IPS-NIHi11 (cell line): ENCODE measurements around the gene POLDIP2.
"Not testable (repeated sequence)": the region's sequence is repeated elsewhere in the genome, so short reads cannot be mapped to it uniquely, and the experiment has no call there.

Experiments used
- DNase-seq: peaks from one replicate; pipeline ENCODE4 v3.0.0; 2012; ENCODE audit warnings: mixed read lengths, low spot score

POLDIP2 gene

GRCh38 chr17:28364665-28365363 is 7.5 kb upstream of the POLDIP2 start, which contains the start of gene SEBOX:
Gene SEBOX (minus strand): TSS chr17:28365199. CDS start chr17:28365151, 48 bp downstream.
- no peak for DNase-seq

DNA sequence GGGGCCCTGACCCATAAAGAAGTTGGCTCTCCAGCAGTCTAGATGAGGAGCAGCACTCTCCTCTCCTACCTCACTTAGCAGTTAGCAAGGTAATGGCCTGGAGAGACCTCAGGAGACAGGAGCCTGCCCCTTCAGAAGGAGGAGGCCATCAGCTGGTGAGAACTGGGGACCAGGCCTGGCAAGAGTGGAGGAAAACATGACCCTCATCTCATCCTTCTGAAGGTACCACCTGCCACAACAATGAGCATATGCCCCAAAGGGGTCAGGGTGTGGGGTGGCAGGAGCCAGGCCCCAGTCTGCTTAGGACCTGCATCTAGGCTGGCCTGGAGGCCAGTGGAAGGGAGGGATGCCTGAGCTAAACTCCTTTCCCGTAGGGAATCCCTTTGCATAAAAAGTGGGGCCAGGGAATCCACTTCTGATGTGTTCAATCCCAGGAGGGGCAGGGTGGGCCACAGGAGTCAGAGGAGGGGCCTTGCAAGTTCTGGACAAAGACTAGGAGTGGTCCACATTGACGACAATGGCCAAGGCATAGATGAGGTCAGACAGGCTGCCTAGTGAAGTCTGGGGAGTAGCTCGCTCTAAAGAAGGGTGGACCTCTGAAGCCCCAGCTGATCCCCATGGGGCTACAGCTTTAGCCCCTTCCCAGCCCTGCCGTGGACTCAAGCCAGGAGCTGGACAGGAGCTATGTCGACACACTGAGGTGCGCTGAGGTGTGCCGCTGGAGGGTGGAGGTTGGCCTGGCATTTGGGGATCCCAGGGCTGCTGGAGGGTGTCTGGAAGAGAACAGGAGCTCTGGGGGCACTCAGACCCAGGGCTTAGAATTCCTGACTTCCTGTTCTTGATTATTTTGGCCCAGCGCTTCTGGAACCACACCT is 6.7 kb upstream of the POLDIP2 start:
- no peak for DNase-seq

GRCh38 chr17:28363186-28363585 is 5.9 kb upstream of the POLDIP2 start:
- DNase-seq: no peak

DNA sequence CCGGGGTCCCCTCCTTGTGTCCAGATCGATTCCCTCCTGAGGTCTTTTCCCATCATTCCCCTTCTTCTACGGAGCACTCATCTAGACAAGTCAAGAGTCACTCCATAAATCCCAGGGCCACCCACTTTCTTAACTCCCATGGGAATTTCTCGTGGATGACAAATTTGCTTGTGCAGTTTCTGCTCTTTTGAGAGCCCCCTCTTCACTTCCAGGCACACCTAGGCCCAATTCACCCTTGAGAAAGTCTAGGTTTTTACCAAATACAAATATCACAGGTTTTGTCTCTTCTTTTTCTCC is 522 bp upstream of the POLDIP2 start:
- DNase-seq: no peak

DNA sequence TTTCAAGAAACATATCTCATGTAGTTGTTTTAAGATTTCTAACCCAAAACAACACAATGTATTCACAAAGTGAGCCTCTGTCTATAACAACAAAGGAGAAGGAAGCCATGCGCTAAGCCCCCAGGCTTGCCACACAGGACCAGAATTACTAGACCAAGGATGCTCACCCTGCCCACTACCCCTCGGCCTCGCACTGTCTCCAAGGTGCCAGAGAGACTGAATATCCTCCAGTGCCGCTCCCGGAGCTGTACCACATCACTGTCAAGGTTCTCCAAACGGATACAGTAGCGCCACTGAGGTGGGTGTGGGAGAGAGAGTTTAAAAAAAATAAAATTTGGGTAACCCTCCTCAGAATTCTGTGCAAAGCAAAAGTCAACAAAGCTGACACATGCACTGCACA is 7.1 kb downstream of the POLDIP2 start:
- DNase-seq: no peak

- no peak for DNase-seq
These were observed 8.3 kb downstream of the POLDIP2 start for GRCh38 chr17:28348979-28349378.

DNA sequence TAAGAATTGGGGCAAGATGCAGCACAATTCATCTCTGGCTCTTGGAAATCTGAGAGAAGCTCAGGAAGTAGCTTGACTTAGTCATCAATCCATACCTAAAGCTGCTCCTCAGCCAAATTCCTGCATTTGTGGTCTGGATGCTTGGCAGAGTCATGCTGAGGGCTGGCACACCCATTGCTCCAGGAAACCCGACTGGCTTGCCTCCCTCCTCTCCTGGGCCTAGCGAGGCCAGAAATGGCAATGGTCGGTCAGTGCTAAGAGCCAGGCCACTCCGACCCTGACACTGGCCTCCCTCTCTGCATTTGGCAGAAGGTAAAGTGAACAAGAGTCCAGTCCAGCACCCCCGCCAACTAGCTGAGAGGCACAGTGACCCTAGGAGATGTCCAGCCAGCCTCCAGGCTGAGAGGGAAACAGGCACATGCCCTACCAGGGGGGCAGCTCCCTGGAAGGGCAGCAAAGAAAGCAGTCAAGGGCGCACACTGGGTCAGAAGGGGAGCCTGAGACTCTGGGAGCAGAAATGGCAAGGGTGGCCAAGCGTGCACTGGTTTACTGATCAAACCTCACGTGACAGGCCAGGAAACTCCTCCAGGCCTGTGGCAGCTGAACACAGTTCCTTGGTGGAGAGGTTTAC is 10.0 kb downstream of the POLDIP2 start:
- DNase-seq: no peak

DNA sequence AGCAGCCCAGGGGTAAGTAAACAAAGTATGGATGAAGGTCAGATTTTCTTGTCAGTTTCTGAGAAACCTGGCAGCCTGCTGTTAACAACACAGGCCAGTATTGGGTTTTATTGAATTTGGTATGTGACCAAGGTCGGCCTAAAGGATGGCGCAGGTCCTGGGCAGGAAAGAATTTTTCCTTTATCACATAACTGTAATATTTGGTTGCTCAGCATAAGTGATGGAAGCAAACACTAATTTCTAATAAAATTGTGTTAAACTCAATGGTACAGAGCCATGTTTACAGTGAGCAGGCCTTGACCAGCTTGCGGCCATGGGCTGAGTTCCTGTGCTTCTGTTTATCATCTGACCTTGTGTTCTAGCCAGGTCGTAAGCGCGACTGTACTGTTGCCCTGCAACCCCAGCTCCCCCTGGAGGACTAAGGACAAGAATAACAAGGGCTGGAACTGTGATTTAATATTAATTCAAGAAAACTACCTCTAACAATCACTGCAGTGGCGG is 10.5 kb downstream of the POLDIP2 start:
- DNase-seq: no peak

DNA sequence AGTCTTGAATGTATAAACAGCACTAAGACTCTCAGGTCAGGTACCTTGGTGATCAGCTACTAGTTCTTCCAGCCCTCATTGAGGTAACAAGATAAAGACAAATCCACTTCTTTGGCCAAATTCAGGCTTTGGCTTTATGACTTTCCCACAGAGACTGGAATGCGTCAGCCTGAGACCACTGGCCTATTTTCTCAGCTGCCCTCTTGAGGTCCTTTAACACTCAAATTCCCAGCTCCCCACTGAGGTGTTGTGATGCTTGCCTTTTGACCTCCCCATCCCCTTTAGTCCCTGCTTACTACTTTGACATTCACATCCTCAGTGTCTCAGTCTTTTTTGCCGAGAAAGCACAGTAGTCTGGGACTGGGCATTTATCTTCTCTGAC is 11.1 kb downstream of the POLDIP2 start:
- DNase-seq: no peak

DNA sequence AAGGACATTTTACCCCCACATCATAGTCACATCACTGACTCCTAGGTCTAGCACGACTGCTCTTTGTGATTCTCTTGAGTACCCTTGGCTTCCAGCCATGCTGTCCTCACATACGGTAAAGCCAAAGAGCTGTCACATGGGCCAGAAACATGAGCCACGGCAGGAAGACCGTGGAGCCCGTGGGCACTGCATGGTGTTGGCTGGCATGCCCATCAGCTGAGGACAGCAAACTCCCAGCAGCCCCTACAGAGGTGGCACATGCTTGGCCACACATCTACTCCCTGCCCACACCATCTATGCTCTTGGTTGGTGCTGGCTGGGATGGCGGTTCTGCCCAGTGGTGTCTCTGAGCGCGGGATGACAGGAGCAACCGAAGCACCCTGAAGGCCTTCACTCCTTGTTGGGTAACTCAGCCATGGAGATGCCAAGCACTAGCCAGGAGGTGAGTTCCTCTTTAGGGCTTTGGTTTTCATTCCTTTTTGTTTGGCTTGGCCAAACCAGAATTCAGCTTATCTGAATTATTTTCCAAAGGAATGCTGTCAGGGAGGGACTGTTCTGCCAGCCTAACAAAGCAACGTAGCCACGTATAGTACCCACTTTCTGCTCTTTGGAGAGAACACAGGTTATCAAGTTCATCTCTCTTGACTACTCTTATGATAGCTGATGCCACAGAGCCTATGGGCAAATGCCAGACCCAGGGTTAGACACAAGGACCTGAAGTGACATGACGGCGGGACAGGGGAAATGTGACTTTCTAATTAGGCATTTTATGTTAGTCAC is 11.7 kb downstream of the POLDIP2 start:
- no peak for DNase-seq

DNA sequence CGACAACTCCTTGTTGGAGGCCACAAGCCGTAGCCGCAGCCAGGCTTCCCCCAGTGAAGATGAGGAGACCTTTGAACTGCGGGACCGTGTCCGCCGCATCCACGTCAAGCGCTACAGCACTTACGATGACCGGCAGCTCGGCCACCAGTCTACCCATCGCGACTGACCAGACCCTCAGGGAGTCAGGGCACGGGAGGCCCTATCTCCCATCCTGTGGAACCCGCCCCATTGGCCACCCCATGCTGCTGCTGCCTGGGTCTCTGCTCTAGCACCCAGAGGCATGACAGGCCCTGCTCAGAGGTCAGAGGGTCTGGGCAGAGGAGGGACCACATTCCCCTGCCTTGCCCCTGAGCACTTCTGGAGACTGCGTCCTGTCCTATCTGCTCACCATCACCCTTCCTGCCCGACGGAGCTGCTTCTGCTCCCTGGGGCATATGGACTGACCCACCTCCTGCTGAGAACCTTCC is 12.9 kb downstream of the POLDIP2 start:
- no peak for DNase-seq

GRCh38 chr17:28344011-28344410 is 13.3 kb downstream of the POLDIP2 start:
- no peak for DNase-seq

DNA sequence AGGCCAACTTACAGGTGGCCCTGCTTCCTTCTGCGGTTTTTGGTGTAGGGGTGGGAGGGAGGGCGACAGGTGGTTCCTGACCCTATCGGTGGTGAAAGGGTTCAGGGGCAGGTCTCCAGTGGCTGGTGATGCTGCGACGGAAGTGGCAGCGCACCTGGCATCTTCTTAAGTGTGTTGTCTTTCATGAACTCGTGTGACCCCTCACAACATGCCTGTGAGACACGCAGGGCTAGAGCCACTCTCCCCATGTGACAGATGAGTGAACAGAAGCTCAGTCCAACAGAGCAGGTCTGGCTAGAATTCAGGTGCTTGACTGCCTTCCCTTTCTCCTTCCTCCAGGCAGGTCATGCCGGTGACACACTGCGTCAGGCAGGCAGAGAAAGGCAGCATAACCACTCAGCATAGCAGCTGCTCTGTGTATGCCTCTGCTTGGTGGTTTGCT is 13.8 kb downstream of the POLDIP2 start:
- no peak for DNase-seq

- DNase-seq: no peak
These were observed 15.0 kb downstream of the POLDIP2 start for GRCh38 chr17:28342313-28342712.

- no peak for DNase-seq
These were observed 15.8 kb downstream of the POLDIP2 start for GRCh38 chr17:28341516-28341915.

DNA sequence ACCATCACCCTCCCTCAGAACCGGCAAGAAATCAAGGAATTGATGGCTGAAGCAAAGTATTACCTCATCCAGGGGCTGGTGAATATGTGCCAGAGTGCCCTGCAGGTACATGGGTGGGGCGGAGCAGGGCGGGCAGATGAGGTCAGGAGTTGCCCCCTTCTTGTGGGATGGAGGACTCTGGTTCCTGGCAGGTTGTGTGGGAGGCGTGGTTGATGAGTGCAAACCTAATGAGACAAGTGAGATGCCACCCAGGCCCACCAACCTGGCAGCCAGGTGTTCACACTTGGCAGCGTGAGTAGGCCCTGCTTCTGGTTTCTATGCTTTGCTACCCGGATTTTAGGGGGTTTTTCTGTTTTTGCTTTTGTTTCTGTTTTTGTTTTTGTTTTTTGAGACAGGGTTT is 17.0 kb downstream of the POLDIP2 start:
- DNase-seq: no peak

DNA sequence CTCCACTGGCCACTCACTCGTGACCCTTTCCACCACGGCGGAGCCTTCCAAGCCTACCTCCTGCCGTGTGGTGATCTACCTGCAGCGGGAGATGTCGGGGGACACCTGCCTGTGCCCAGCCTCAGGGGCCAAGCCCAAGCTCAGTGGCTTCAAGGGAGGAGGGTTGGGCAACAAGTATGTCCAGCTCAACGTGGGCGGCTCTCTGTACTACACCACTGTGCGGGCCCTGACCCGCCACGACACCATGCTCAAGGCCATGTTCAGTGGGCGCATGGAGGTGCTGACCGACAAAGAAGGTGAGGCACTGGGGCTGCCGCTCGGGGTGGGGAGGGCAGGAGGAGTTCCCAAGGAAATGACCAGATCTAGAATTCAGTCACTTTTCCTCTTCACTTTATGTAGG is 17.9 kb downstream of the POLDIP2 start:
- no peak for DNase-seq

- not testable (repeated sequence) for DNase-seq
These were observed 18.5 kb downstream of the POLDIP2 start for GRCh38 chr17:28338769-28339212.

GRCh38 chr17:28338056-28338768 is 19.1 kb downstream of the POLDIP2 start:
- DNase-seq: no peak

GRCh38 chr17:28335959-28336871 is 21.1 kb downstream of the POLDIP2 start:
- DNase-seq: peak; percentile 72
